Esophagus (tissue), 2 donors: ENCODE measurements around the gene RELT. TPM values are rescaled to one million over a fixed set of nuclear protein-coding genes. Genes with fewer than 3 reads are reported as not detected.

ENCODE experiments used
- H3K27ac ChIP-seq, 2 donors: one replicate each; pipeline ENCODE4 v1.5.1; 2013; ENCODE audit warnings: low read depth in 2 of 2, mild to moderate bottlenecking in 2 of 2, inconsistent platforms in 1 of 2, low read length in 1 of 2, moderate library complexity in 1 of 2
- H3K27me3 ChIP-seq, 2 donors: one replicate each; pipeline ENCODE4 v1.6.1; 2013; ENCODE audit warnings: low read length in 2 of 2, control low read depth in 1 of 2, mild to moderate bottlenecking in 1 of 2; ENCODE audit not compliant: insufficient read depth in 2 of 2, control insufficient read depth in 1 of 2
- H3K36me3 ChIP-seq, 2 donors: one replicate each; pipeline ENCODE4 v1.6.1; 2013; ENCODE audit warnings: low read length in 1 of 2; ENCODE audit not compliant: control insufficient read depth in 2 of 2, insufficient read depth in 2 of 2
- H3K4me1 ChIP-seq, 2 donors: one replicate each; pipeline ENCODE4 v1.6.1; 2013; ENCODE audit warnings: low read length in 1 of 2; ENCODE audit not compliant: control insufficient read depth in 2 of 2, insufficient read depth in 2 of 2
- H3K4me3 ChIP-seq, 2 donors: one replicate each; pipeline ENCODE4 v1.5.1; 2013; ENCODE audit warnings: low read length in 2 of 2, mild to moderate bottlenecking in 2 of 2, low read depth in 1 of 2, moderate library complexity in 1 of 2
- H3K9me3 ChIP-seq, 2 donors: one replicate each; pipeline ENCODE4 v1.6.1; 2013; ENCODE audit warnings: mild to moderate bottlenecking in 2 of 2, low read depth in 1 of 2, low read length in 1 of 2, moderate library complexity in 1 of 2; ENCODE audit not compliant: control insufficient read depth in 2 of 2, insufficient read depth in 1 of 2
- WGBS, 2 donors: extraction: QIAGEN DNeasy Blood & Tissue Kit; methylation state at CpG; one replicate each; pipeline ENCODE4 v1.1.7; 2013; 5-methylcytosine and 5-hydroxymethylcytosine counted together
- polyA plus RNA-seq, 2 donors: library from polyadenylated mRNA; stranded (reverse); fragments of 200-250 nt; gene quantifications; one replicate each; pipeline ENCODE4 v1.2.3, GENCODE V29; 2013
- donor health status: healthy with polysubstance abuse.
- donor health status: Bipolar disorder and iron deficiency.

The RELT gene
- polyA plus RNA-seq, 2 donors: 3.8 to 3.9 TPM

- WGBS, 2 donors: 92 to 95% methylated on average over 5 of the region's 5 CpGs
- H3K27ac ChIP-seq: no peak overlapping the region
- H3K36me3 ChIP-seq: peaks cover 3 to 13% of the 10 kb centered on the region in 2 donors
- H3K4me1 ChIP-seq: no peaks in the 10 kb centered on the region
- no peak overlapping the region for H3K4me3 ChIP-seq
- H3K27me3 ChIP-seq: no peaks in the 10 kb centered on the region
- no peaks in the 10 kb centered on the region for H3K9me3 ChIP-seq
Measured at GRCh38 chr11:73406619-73407018, 30.4 kb downstream of the RELT start.

GRCh38 chr11:73409431-73409830 lies 33.2 kb downstream of the RELT start:
- peaks cover 3 to 13% of the 10 kb centered on the region in 2 donors for H3K36me3 ChIP-seq
- H3K4me3 ChIP-seq: no peak overlapping the region
- H3K9me3 ChIP-seq: no peaks in the 10 kb centered on the region
- no peak overlapping the region for H3K27ac ChIP-seq
- 96% methylated on average over 8 of the region's 8 CpGs for WGBS, 2 donors
- no peaks in the 10 kb centered on the region for H3K27me3 ChIP-seq
- no peaks in the 10 kb centered on the region for H3K4me1 ChIP-seq

GRCh38 chr11:73410627-73411026 lies 34.4 kb downstream of the RELT start:
- Histone ChIP-seq H3K27ac (no peak overlapping the region), H3K27me3 (no peaks in the 10 kb centered on the region), H3K4me3 (no peak overlapping the region), H3K4me1 (no peaks in the 10 kb centered on the region), H3K36me3 (peaks cover 0 to 11% of the 10 kb centered on the region in 2 donors), H3K9me3 (no peaks in the 10 kb centered on the region)
- 83 to 100% methylated on average over 1 of the region's 1 CpG for WGBS, 2 donors

GRCh38 chr11:73411031-73411430 lies 34.8 kb downstream of the RELT start:
- H3K27me3 ChIP-seq: no peaks in the 10 kb centered on the region
- H3K4me1 ChIP-seq: no peaks in the 10 kb centered on the region
- H3K4me3 ChIP-seq: no peak overlapping the region
- peaks cover 0 to 10% of the 10 kb centered on the region in 2 donors for H3K36me3 ChIP-seq
- no peak overlapping the region for H3K27ac ChIP-seq
- 93 to 94% methylated on average over 2 of the region's 2 CpGs for WGBS, 2 donors
- H3K9me3 ChIP-seq: no peaks in the 10 kb centered on the region

- H3K27ac ChIP-seq: no peak overlapping the region
- H3K36me3 ChIP-seq: peaks cover 0 to 9% of the 10 kb centered on the region in 2 donors
- H3K4me1 ChIP-seq: no peaks in the 10 kb centered on the region
- H3K4me3 ChIP-seq: no peak overlapping the region
- H3K9me3 ChIP-seq: no peaks in the 10 kb centered on the region
- WGBS, 2 donors: 52 to 55% methylated on average over 3 of the region's 3 CpGs
- H3K27me3 ChIP-seq: no peaks in the 10 kb centered on the region
Measured at GRCh38 chr11:73412308-73412707, 36.1 kb downstream of the RELT start.

- Histone ChIP-seq H3K36me3 (peaks cover 0 to 10% of the 10 kb centered on the region in 2 donors), H3K27me3 (no peaks in the 10 kb centered on the region), H3K4me3 (no peak overlapping the region), H3K4me1 (no peaks in the 10 kb centered on the region), H3K9me3 (no peaks in the 10 kb centered on the region), H3K27ac (no peak overlapping the region)
- 92 to 96% methylated on average over 2 of the region's 2 CpGs for WGBS, 2 donors
Measured at GRCh38 chr11:73413256-73413655, 37.1 kb downstream of the RELT start.

GRCh38 chr11:73414977-73415651 lies 38.9 kb downstream of the RELT start:
- H3K27me3 ChIP-seq: no peaks in the 10 kb centered on the region
- no peak overlapping the region for H3K27ac ChIP-seq
- no peaks in the 10 kb centered on the region for H3K9me3 ChIP-seq
- H3K36me3 ChIP-seq: peaks cover 0 to 3% of the 10 kb centered on the region in 2 donors
- 61 to 71% methylated on average over 1 of the region's 1 CpG for WGBS, 2 donors
- no peak overlapping the region for H3K4me3 ChIP-seq
- H3K4me1 ChIP-seq: no peaks in the 10 kb centered on the region

- no peaks in the 10 kb centered on the region for H3K27me3 ChIP-seq
- H3K4me3 ChIP-seq: no peak overlapping the region
- H3K4me1 ChIP-seq: no peaks in the 10 kb centered on the region
- H3K36me3 ChIP-seq: peaks cover 0 to 3% of the 10 kb centered on the region in 2 donors
- H3K9me3 ChIP-seq: no peaks in the 10 kb centered on the region
- H3K27ac ChIP-seq: no peak overlapping the region
- WGBS, 2 donors: 91% methylated on average over 4 of the region's 4 CpGs
Measured at GRCh38 chr11:73415854-73416615, 39.8 kb downstream of the RELT start.

GRCh38 chr11:73416786-73417185 lies 40.6 kb downstream of the RELT start:
- no peaks in the 10 kb centered on the region for H3K27me3 ChIP-seq
- H3K4me1 ChIP-seq: no peaks in the 10 kb centered on the region
- no peak overlapping the region for H3K27ac ChIP-seq
- no peaks in the 10 kb centered on the region for H3K9me3 ChIP-seq
- H3K4me3 ChIP-seq: no peak overlapping the region
- peaks cover 0 to 3% of the 10 kb centered on the region in 2 donors for H3K36me3 ChIP-seq
- 96 to 97% methylated on average over 2 of the region's 2 CpGs for WGBS, 2 donors

GRCh38 chr11:73420136-73420535 lies 43.9 kb downstream of the RELT start:
- Histone ChIP-seq H3K27me3 (no peaks in the 10 kb centered on the region), H3K27ac (no peak overlapping the region), H3K9me3 (no peaks in the 10 kb centered on the region), H3K4me3 (no peak overlapping the region), H3K4me1 (no peaks in the 10 kb centered on the region), H3K36me3 (peaks cover 0 to 3% of the 10 kb centered on the region in 2 donors)
